ENCODE results near the gene ENOPH1.
"Not testable (repeated sequence)": the region's sequence is repeated elsewhere in the genome, so short reads cannot be mapped to it uniquely, and the experiment has no call there.

The ENOPH1 gene

GRCh38 chr4:82473621-82474164 lies 43.3 kb downstream of the ENOPH1 start:
- Histone ChIP-seq H3K27ac (replicated peaks) (no peak overlapping the region), H3K4me3 (replicated peaks; ENCODE audit: insufficient read depth, low read length) (no peak overlapping the region), H3K27me3 (ENCODE audit: insufficient read depth, poor library complexity, severe bottlenecking) (no peaks in the 10 kb centered on the region)
- TF ChIP-seq GABPA (IDR thresholded peaks at IDR 0.05; ENCODE audit: low read depth) (no peak), SPI1 (IDR thresholded peaks at IDR 0.05; ENCODE audit: borderline replicate concordance, low read depth) (no peak), POLR2AphosphoS5 (IDR thresholded peaks at IDR 0.05; ENCODE audit: low read depth) (no peak)
- TF ChIP-seq, protein P1, sequence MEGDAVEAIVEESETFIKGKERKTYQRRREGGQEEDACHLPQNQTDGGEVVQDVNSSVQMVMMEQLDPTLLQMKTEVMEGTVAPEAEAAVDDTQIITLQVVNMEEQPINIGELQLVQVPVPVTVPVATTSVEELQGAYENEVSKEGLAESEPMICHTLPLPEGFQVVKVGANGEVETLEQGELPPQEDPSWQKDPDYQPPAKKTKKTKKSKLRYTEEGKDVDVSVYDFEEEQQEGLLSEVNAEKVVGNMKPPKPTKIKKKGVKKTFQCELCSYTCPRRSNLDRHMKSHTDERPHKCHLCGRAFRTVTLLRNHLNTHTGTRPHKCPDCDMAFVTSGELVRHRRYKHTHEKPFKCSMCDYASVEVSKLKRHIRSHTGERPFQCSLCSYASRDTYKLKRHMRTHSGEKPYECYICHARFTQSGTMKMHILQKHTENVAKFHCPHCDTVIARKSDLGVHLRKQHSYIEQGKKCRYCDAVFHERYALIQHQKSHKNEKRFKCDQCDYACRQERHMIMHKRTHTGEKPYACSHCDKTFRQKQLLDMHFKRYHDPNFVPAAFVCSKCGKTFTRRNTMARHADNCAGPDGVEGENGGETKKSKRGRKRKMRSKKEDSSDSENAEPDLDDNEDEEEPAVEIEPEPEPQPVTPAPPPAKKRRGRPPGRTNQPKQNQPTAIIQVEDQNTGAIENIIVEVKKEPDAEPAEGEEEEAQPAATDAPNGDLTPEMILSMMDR (IDR thresholded peaks at IDR 0.05; ENCODE audit: insufficient read depth, low read length) = no peak
- TF ChIP-seq, protein P2, sequence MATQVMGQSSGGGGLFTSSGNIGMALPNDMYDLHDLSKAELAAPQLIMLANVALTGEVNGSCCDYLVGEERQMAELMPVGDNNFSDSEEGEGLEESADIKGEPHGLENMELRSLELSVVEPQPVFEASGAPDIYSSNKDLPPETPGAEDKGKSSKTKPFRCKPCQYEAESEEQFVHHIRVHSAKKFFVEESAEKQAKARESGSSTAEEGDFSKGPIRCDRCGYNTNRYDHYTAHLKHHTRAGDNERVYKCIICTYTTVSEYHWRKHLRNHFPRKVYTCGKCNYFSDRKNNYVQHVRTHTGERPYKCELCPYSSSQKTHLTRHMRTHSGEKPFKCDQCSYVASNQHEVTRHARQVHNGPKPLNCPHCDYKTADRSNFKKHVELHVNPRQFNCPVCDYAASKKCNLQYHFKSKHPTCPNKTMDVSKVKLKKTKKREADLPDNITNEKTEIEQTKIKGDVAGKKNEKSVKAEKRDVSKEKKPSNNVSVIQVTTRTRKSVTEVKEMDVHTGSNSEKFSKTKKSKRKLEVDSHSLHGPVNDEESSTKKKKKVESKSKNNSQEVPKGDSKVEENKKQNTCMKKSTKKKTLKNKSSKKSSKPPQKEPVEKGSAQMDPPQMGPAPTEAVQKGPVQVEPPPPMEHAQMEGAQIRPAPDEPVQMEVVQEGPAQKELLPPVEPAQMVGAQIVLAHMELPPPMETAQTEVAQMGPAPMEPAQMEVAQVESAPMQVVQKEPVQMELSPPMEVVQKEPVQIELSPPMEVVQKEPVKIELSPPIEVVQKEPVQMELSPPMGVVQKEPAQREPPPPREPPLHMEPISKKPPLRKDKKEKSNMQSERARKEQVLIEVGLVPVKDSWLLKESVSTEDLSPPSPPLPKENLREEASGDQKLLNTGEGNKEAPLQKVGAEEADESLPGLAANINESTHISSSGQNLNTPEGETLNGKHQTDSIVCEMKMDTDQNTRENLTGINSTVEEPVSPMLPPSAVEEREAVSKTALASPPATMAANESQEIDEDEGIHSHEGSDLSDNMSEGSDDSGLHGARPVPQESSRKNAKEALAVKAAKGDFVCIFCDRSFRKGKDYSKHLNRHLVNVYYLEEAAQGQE (IDR thresholded peaks at IDR 0.05; ENCODE audit: insufficient replicate concordance, low read depth) = no peak
- DNase-seq (ENCODE audit: low read depth in 1 of 2, low spot score in 1 of 2) = no peak

DNA sequence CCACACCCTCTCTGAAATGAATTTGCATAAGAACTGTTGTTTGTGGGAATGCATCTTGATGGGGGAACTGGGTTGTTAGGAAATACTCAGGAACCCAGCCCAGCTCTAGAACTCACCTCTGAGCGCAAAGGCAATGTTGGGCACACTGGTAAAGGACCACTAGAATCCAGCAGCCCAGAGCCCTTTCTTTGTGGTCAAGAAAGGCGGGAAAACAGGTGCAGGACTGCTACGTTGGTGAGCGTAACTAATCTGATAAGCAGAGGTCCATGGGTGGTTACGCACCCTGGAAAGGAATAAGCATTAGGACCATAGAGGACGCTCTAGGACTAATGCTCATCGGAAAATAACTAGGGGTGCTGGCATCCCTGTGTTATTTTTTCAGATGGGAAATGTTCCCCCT lies 45.5 kb downstream of the ENOPH1 start:
- not testable (repeated sequence) for H3K27me3 ChIP-seq (ENCODE audit: insufficient read depth, poor library complexity, severe bottlenecking); DNase-seq (ENCODE audit: low read depth in 1 of 2, low spot score in 1 of 2); H3K4me3 ChIP-seq (replicated peaks; ENCODE audit: insufficient read depth, low read length); H3K27ac ChIP-seq (replicated peaks)

GRCh38 chr4:82477469-82477868 lies 47.1 kb downstream of the ENOPH1 start:
- not testable (repeated sequence) for DNase-seq (ENCODE audit: low read depth in 1 of 2, low spot score in 1 of 2); H3K27ac ChIP-seq (replicated peaks); H3K4me3 ChIP-seq (replicated peaks; ENCODE audit: insufficient read depth, low read length); H3K27me3 ChIP-seq (ENCODE audit: insufficient read depth, poor library complexity, severe bottlenecking)

- no peak for TF ChIP-seq GABPA (IDR thresholded peaks at IDR 0.05; ENCODE audit: low read depth)
- TF ChIP-seq, protein P1 (IDR thresholded peaks at IDR 0.05; ENCODE audit: insufficient read depth, low read length) = no peak
- no peak for TF ChIP-seq POLR2AphosphoS5 (IDR thresholded peaks at IDR 0.05; ENCODE audit: low read depth)
- no peak for TF ChIP-seq SPI1 (IDR thresholded peaks at IDR 0.05; ENCODE audit: borderline replicate concordance, low read depth)
- TF ChIP-seq, protein P2 (IDR thresholded peaks at IDR 0.05; ENCODE audit: insufficient replicate concordance, low read depth) = no peak
- no peaks in the 10 kb centered on the region for H3K27me3 ChIP-seq (ENCODE audit: insufficient read depth, poor library complexity, severe bottlenecking)
- no peak overlapping the region for H3K27ac ChIP-seq (replicated peaks)
- no peak overlapping the region for H3K4me3 ChIP-seq (replicated peaks; ENCODE audit: insufficient read depth, low read length)
- DNase-seq (ENCODE audit: low read depth in 1 of 2, low spot score in 1 of 2) = no peak
Measured at GRCh38 chr4:82479562-82479961, 49.2 kb downstream of the ENOPH1 start.

DNA sequence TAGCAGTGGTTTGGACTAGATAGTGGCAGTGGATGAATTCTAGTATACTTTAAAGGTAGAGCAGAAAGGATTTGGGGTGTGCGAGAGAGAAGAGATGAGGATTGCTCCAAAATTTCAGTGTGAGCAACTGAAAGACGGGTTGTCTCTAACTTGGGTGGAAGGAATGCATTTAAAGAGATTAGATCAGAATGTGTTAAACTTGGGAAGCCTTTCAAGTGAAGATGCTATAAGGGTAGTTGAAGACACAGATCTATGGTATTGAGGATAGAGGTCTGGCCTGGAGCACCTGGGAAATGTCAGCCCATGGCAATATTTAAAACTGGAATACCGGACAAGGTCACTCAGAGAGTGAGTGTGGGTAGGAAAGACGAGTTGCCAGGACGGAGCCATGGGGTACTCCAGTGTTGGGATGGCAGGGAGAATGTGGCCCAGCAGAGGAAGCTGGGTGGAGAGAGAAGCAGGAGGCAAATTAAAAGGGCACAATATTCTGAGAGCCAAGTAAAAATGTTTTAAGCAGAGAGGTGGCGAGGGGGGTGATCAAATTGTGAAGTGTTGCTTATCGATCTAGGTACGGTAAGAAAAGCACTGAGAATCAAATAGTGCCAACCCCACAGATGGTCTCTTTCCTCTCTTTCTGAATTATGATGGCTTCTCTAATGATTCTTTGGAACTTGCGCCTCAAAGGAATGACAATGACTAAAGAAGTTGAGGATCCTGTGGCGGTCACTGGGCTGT lies 50.5 kb downstream of the ENOPH1 start:
- TF ChIP-seq GABPA (IDR thresholded peaks at IDR 0.05; ENCODE audit: low read depth) = no peak
- TF ChIP-seq, protein P2 (IDR thresholded peaks at IDR 0.05; ENCODE audit: insufficient replicate concordance, low read depth) = no peak
- TF ChIP-seq, protein P1 (IDR thresholded peaks at IDR 0.05; ENCODE audit: insufficient read depth, low read length) = no peak
- no peak for TF ChIP-seq SPI1 (IDR thresholded peaks at IDR 0.05; ENCODE audit: borderline replicate concordance, low read depth)
- no peak for TF ChIP-seq POLR2AphosphoS5 (IDR thresholded peaks at IDR 0.05; ENCODE audit: low read depth)
- no peak overlapping the region for H3K27ac ChIP-seq (replicated peaks)
- H3K4me3 ChIP-seq (replicated peaks; ENCODE audit: insufficient read depth, low read length) = no peak overlapping the region
- no peaks in the 10 kb centered on the region for H3K27me3 ChIP-seq (ENCODE audit: insufficient read depth, poor library complexity, severe bottlenecking)
- no peak for DNase-seq (ENCODE audit: low read depth in 1 of 2, low spot score in 1 of 2)

Measured in HL-60 (cell line).